H9 (cell line): ENCODE results near the gene RUNX1. TPM values are rescaled to one million over a fixed set of nuclear protein-coding genes. Genes with fewer than 3 reads are reported as not detected.

Source experiments
- DNase-seq: peaks from one replicate; pipeline ENCODE4 v3.0.0-alpha.2; 2017
- H2AFZ ChIP-seq: one replicate; pipeline ENCODE4 v1.6.1; 2013; ENCODE audit warnings: mild to moderate bottlenecking, low read length, control low read depth, moderate library complexity
- H2AK5ac ChIP-seq: 2 replicates; pipeline ENCODE4 v1.6.1; 2013; ENCODE audit warnings: low read length, control low read depth, mixed read lengths; ENCODE audit not compliant: insufficient read length
- H2BK120ac ChIP-seq: one replicate; pipeline ENCODE4 v1.6.1; 2013; ENCODE audit warnings: low read depth, mild to moderate bottlenecking, low read length, control low read depth, inconsistent platforms; ENCODE audit not compliant: poor library complexity, severe bottlenecking
- H2BK12ac ChIP-seq: 2 replicates; pipeline ENCODE4 v1.6.1; 2013; ENCODE audit warnings: low read length, control low read depth, mixed read lengths, low read depth; ENCODE audit not compliant: insufficient read length
- H2BK15ac ChIP-seq: 2 replicates; pipeline ENCODE4 v1.6.1; 2013; ENCODE audit warnings: low read depth, low read length, control low read depth
- H2BK20ac ChIP-seq: one replicate; pipeline ENCODE4 v1.6.1; 2013; ENCODE audit warnings: low read depth, mild to moderate bottlenecking, low read length, control low read depth, inconsistent platforms; ENCODE audit not compliant: poor library complexity, severe bottlenecking
- H2BK5ac ChIP-seq: 2 replicates; pipeline ENCODE4 v1.6.1; 2013; ENCODE audit warnings: low read length, control low read depth, mixed read lengths; ENCODE audit not compliant: insufficient read length
- H3K14ac ChIP-seq: 2 replicates; pipeline ENCODE4 v1.6.1; 2013; ENCODE audit warnings: low read length, control low read depth; ENCODE audit not compliant: insufficient read depth
- H3K18ac ChIP-seq: 2 replicates; pipeline ENCODE4 v1.6.1; 2013; ENCODE audit warnings: low read depth, mild to moderate bottlenecking, mixed read lengths, low read length, control low read depth; ENCODE audit not compliant: insufficient read length
- H3K23ac ChIP-seq: 2 replicates; pipeline ENCODE4 v1.6.1; 2013; ENCODE audit warnings: low read length, control low read depth, mixed read lengths, low read depth; ENCODE audit not compliant: insufficient read length
- H3K23me2 ChIP-seq: 2 replicates; pipeline ENCODE4 v1.6.1; 2013; ENCODE audit warnings: low read depth, mild to moderate bottlenecking, mixed read lengths, low read length, control low read depth; ENCODE audit not compliant: insufficient read length, poor library complexity, severe bottlenecking
- H3K27ac ChIP-seq: 2 replicates; pipeline ENCODE4 v1.5.1; 2013; ENCODE audit warnings: low read length, control low read depth, mixed read lengths, low read depth; ENCODE audit not compliant: insufficient read length
- H3K27me3 ChIP-seq: 2 replicates; pipeline ENCODE4 v1.6.1; 2013; ENCODE audit warnings: low read length, control low read depth, inconsistent platforms; ENCODE audit not compliant: insufficient read depth
- H3K4ac ChIP-seq: 2 replicates; pipeline ENCODE4 v1.6.1; 2013; ENCODE audit warnings: low read depth, mild to moderate bottlenecking, control low read depth, inconsistent platforms, low read length, moderate library complexity
- H3K4me1 ChIP-seq: 2 replicates; pipeline ENCODE4 v1.6.1; 2013; ENCODE audit warnings: low read length, control low read depth, inconsistent platforms; ENCODE audit not compliant: insufficient read depth
- H3K4me2 ChIP-seq: 2 replicates; pipeline ENCODE4 v1.6.1; 2013; ENCODE audit warnings: low read length, control low read depth, mixed read lengths; ENCODE audit not compliant: insufficient read length, insufficient read depth
- H3K56ac ChIP-seq: 2 replicates; pipeline ENCODE4 v1.6.1; 2013; ENCODE audit warnings: low read depth, mild to moderate bottlenecking, mixed read lengths, low read length, control low read depth; ENCODE audit not compliant: insufficient read length
- H3K79me1 ChIP-seq: 2 replicates; pipeline ENCODE4 v1.6.1; 2013; ENCODE audit warnings: low read depth, mild to moderate bottlenecking, moderate library complexity, low read length, control low read depth, inconsistent platforms; ENCODE audit not compliant: insufficient read depth, poor library complexity, severe bottlenecking
- H3K79me2 ChIP-seq: 2 replicates; pipeline ENCODE4 v1.6.1; 2013; ENCODE audit warnings: low read length, control low read depth, inconsistent platforms; ENCODE audit not compliant: insufficient read depth
- H3K9ac ChIP-seq: 2 replicates; pipeline ENCODE4 v1.6.1; 2013; ENCODE audit warnings: low read length, control low read depth, mixed read lengths; ENCODE audit not compliant: insufficient read length; ENCODE audit errors: extremely low read depth
- H3K9me3 ChIP-seq: one replicate; pipeline ENCODE4 v1.6.1; 2013; ENCODE audit warnings: low read depth, low read length, inconsistent platforms; ENCODE audit not compliant: control insufficient read depth
- H3T11ph ChIP-seq: one replicate; pipeline ENCODE4 v1.6.1; 2013; ENCODE audit warnings: mild to moderate bottlenecking, low read length, control low read depth, inconsistent platforms
- H4K20me1 ChIP-seq: one replicate; pipeline ENCODE4 v1.6.1; 2013; ENCODE audit not compliant: control insufficient read depth, insufficient read length, insufficient read depth
- H4K5ac ChIP-seq: 2 replicates; pipeline ENCODE4 v1.6.1; 2013; ENCODE audit warnings: low read depth, mild to moderate bottlenecking, mixed read lengths, low read length, control low read depth; ENCODE audit not compliant: insufficient read length
- H4K8ac ChIP-seq: replicated peaks from 2 replicates; pipeline ENCODE4 v1.6.1; 2013; ENCODE audit warnings: low read length, control low read depth, mixed read lengths, low read depth; ENCODE audit not compliant: insufficient read length
- H4K91ac ChIP-seq: 2 replicates; pipeline ENCODE4 v1.6.1; 2013; ENCODE audit warnings: low read depth, mild to moderate bottlenecking, moderate library complexity, mixed read lengths, low read length, control low read depth; ENCODE audit not compliant: insufficient read length
- H3K27ac Mint-ChIP-seq, 3 experiments: 2 replicates in 2 of 3; 3 replicates in 1 of 3; pipeline ENCODE4 v1.8.0; 2020 to 2021; ENCODE audit warnings: mixed read lengths in 3 of 3, mild to moderate bottlenecking in 1 of 3, moderate library complexity in 1 of 3
- H3K27me3 Mint-ChIP-seq: 2 replicates; pipeline ENCODE4 v1.8.0; 2021; ENCODE audit warnings: low read depth, mild to moderate bottlenecking, moderate library complexity, mixed read lengths
- H3K36me3 Mint-ChIP-seq, 3 experiments: 2 replicates in 2 of 3; 3 replicates in 1 of 3; pipeline ENCODE4 v1.8.0; 2020 to 2021; ENCODE audit warnings: low read depth in 3 of 3, mixed read lengths in 3 of 3; ENCODE audit not compliant: insufficient read depth in 1 of 3
- H3K4me1 Mint-ChIP-seq, 2 experiments: 2 replicates each; pipeline ENCODE4 v1.8.0; 2020; ENCODE audit warnings: mixed read lengths in 2 of 2
- H3K4me3 Mint-ChIP-seq, 2 experiments: 2 replicates in 1 of 2; 3 replicates in 1 of 2; pipeline ENCODE4 v1.8.0; 2020 to 2021; ENCODE audit warnings: mild to moderate bottlenecking in 2 of 2, mixed read lengths in 2 of 2, moderate library complexity in 1 of 2
- H3K9me3 Mint-ChIP-seq, 2 experiments: 2 replicates in 1 of 2; 3 replicates in 1 of 2; pipeline ENCODE4 v1.8.0; 2020; ENCODE audit warnings: mild to moderate bottlenecking in 2 of 2, mixed read lengths in 2 of 2, moderate library complexity in 1 of 2
- WGBS: extraction: QIAGEN DNeasy Blood & Tissue Kit; methylation state at CpG from one replicate; pipeline ENCODE4 v1.1.7; 2013; ENCODE audit warnings: missing lambda C conversion rate, low lambda C conversion rate, mixed read lengths; ENCODE audit not compliant: insufficient read length; ENCODE audit errors: extremely low coverage; 5-methylcytosine and 5-hydroxymethylcytosine counted together
- total RNA-seq: library from RNA; stranded (reverse); gene quantifications from 2 replicates; pipeline ENCODE4 v1.2.1, GENCODE V29; 2021
- TF ChIP-seq, protein P1 (sequence below): fragments of 200-600 bp; sonication (generic); conservative IDR thresholded peaks from 3 replicates; pipeline ENCODE4 v1.8.0; 2021; ENCODE audit warnings: antibody characterized with exemption, mild to moderate bottlenecking

RUNX1 gene
- total RNA-seq, 1 experiment from 2014 or later, result 0.72 TPM

GRCh38 chr21:34997294-34997693, 51.8 kb downstream of the RUNX1 start:
- Histone ChIP-seq H2BK15ac (no peak overlapping the region), H3T11ph (no peak overlapping the region), H3K23me2 (no peaks in the 10 kb centered on the region), H2BK20ac (no peak overlapping the region), H2BK12ac (no peak overlapping the region), H3K9ac (no peak overlapping the region), H3K23ac (no peak overlapping the region), H4K91ac (no peak overlapping the region), H3K14ac (no peak overlapping the region), H4K8ac (no peak overlapping the region), H2AK5ac (no peak overlapping the region), H4K5ac (no peak overlapping the region), H2AFZ (no peak overlapping the region), H3K56ac (no peak overlapping the region), H3K79me2 (no peaks in the 10 kb centered on the region), H4K20me1 (no peaks in the 10 kb centered on the region), H3K4ac (no peak overlapping the region), H3K27me3 (no peaks in the 10 kb centered on the region), H3K4me1 (no peaks in the 10 kb centered on the region), H3K9me3 (no peaks in the 10 kb centered on the region), H2BK5ac (no peak overlapping the region), H3K4me2 (no peak overlapping the region), H2BK120ac (no peak overlapping the region), H3K18ac (no peak overlapping the region), H3K79me1 (no peaks in the 10 kb centered on the region), H3K27ac (no peak overlapping the region)
- Mint-ChIP-seq H3K4me1 (peaks cover 5 to 8% of the 10 kb centered on the region in 2 experiments), H3K9me3 (peaks cover 0 to 2% of the 10 kb centered on the region in 2 experiments; a peak in 1 of 5 replicates), H3K27me3 (peaks cover 6% of the 10 kb centered on the region; the same call in 1 of the 2 replicates), H3K27ac (no peak overlapping the region), H3K4me3 (no peak overlapping the region), H3K36me3 (peaks cover 0 to 3% (median 0%) of the 10 kb centered on the region in 3 experiments; a peak in 1 of 7 replicates)
- TF ChIP-seq, protein P1, sequence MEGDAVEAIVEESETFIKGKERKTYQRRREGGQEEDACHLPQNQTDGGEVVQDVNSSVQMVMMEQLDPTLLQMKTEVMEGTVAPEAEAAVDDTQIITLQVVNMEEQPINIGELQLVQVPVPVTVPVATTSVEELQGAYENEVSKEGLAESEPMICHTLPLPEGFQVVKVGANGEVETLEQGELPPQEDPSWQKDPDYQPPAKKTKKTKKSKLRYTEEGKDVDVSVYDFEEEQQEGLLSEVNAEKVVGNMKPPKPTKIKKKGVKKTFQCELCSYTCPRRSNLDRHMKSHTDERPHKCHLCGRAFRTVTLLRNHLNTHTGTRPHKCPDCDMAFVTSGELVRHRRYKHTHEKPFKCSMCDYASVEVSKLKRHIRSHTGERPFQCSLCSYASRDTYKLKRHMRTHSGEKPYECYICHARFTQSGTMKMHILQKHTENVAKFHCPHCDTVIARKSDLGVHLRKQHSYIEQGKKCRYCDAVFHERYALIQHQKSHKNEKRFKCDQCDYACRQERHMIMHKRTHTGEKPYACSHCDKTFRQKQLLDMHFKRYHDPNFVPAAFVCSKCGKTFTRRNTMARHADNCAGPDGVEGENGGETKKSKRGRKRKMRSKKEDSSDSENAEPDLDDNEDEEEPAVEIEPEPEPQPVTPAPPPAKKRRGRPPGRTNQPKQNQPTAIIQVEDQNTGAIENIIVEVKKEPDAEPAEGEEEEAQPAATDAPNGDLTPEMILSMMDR, result no peak
- DNase-seq, result no peak
- no CpG with 5 or more reads among the region's 4 CpGs for WGBS
